GM19193 (cell line): ENCODE results near the gene MID2.

Experiments used
- POLR2A ChIP-seq: IDR thresholded peaks from 4 replicates; pipeline ENCODE4 v1.6.1; 2011; ENCODE audit not compliant: insufficient read depth, insufficient read length; ENCODE audit errors: extremely low read depth

The MID2 gene, protein sequence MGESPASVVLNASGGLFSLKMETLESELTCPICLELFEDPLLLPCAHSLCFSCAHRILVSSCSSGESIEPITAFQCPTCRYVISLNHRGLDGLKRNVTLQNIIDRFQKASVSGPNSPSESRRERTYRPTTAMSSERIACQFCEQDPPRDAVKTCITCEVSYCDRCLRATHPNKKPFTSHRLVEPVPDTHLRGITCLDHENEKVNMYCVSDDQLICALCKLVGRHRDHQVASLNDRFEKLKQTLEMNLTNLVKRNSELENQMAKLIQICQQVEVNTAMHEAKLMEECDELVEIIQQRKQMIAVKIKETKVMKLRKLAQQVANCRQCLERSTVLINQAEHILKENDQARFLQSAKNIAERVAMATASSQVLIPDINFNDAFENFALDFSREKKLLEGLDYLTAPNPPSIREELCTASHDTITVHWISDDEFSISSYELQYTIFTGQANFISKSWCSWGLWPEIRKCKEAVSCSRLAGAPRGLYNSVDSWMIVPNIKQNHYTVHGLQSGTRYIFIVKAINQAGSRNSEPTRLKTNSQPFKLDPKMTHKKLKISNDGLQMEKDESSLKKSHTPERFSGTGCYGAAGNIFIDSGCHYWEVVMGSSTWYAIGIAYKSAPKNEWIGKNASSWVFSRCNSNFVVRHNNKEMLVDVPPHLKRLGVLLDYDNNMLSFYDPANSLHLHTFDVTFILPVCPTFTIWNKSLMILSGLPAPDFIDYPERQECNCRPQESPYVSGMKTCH

DNA sequence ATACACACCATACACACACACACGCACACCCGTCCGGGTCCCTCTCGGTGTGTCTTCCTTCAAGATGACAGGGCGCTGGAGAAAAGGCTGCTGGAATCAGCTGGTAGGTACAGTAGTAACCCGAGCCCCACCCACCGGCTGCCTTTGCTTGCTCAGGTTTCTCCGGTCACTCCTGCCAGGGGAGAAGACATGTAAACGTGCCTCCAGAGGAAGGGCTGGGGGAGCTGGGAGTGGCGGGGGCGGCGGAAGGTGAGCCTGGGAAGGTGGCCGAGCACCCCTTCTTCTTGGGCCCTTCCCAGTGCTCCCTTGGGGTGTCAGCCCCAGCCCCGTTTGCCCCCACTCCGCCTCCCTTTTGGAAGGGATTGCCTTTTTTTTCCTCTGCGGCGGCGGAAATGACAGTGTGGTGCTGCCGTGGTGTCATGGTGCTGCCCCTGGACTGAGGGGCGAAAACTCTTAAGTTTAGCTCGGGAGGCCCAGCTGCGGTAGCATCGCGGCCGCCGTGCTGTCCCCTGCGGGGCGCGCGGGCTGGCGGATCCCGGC lies at the start of gene MID2:
Gene MID2 (plus strand): TSS at position 169 of the 540 bp plus-strand sequence. CDS start 561 bp downstream, outside the sequence.
- TF ChIP-seq POLR2A, result no peak

DNA sequence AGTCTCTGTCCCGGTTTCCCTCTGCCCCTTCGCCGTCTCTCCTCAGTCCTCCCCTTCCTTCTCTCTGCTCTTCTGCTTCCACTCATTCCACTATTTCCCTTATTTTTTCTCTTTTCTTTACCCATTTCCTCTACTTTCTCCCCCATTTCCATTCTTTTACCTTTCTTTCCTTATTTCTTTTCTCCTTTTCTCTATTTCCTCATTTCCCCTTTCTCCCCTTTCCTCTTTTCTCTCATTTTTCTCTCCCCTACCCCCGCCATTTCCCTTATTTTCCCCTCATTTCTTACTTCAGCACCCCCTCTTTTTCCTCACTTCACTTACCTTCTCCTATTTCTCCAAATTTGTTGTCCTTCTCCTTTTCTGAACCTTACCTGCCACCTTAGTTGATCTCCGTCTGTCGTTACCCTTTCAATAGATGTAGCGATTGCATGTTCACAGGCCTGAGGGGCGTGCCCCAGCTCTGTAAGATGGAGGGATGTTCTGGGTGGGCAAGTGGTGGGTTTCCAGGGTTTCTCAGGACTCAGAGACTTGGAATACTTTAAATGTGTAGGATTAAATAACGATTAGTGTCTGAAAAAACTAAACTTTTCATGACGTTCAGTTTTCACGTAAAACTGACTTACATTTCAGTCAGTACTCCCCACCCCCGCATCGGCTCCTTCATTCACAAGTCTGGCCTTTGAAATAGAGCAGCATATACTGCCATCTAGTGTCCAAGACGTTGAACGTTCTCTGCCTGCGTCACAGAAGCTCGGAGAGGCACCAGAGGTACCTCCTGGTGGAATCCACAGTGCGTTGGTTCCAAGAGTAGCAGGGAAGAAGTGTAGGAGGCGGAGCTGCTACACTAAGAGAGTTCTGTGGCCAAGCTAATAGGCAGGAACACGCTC lies 48.8 kb upstream of the MID2 start:
- no peak for TF ChIP-seq POLR2A

DNA sequence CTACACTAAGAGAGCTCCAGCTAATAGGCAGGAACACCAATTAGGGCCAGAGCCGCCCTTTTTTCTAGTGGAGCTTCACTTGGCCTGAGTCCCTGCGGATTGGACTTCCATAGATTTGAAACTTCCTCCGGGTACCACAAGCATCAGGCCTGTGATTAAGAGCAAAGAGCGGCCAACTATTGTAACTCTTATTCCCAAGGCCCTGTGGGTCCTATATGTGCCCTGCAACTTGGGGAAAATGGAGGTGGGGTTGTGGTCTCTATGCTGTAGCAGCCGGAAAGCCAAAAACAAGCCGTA lies 48.2 kb upstream of the MID2 start, which contains the start of gene NCBP2L:
Gene NCBP2L (plus strand): TSS at position 198 of the 297 bp plus-strand sequence. CDS start 16,488 bp downstream, outside the sequence.
- no peak for TF ChIP-seq POLR2A

DNA sequence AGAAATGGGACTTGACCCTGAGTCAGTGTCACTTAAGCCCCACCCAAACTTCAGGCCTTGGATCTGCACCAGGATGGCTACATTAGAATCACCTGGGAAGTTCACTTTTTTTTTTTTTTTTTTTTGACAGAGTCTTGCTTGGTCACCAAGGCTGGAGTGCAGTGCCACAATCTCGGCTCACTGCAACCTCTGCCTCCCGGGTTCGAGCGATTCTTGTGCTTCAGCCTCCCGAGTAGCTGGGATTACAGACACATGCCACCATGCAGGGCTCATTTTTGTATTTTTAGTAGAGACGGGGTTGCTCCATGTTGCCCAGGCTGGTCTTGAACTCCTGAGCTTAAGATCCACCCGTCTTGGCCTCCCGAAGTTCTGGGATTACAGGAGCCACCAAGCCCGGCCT lies 45.1 kb upstream of the MID2 start:
- no peak for TF ChIP-seq POLR2A

DNA sequence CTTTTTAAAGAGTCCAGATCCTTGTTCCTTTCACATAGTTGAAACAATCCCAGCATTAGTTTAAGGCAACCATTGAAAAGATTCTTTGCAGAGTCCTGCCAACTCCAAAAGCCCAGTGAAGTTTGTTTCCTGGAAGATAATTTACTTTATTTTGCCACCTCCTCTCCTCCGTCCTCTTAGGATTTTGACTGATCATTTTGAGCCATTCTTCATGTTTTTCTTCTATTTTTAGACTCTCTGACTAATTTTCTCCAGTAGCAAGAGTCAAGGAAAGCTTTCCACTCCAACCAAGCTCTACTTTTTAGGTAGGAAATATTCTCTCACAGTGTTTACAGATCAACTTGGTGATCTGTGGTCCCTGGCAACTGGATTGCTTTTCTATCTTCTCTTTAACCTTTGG lies 37.8 kb upstream of the MID2 start:
- TF ChIP-seq POLR2A, result no peak

DNA sequence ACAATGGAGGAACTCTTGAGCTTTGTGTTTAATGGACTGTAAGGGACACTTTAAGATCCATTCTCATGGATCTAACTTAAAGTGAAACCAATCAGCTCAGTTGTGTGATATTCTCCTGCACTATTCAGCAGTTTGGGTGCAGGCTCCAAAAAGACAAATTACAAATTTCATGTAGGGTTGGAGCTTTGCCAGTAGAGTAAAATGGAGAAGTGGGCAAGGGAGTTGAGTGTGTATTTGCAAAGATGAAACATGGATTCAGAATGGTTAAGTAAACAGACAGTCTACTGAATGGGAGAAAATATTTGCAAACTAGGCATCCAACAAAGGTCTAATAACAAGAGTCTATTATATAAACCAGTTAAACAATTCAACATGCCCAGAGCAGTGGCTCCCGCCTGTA lies 21.2 kb upstream of the MID2 start:
- no peak for TF ChIP-seq POLR2A

DNA sequence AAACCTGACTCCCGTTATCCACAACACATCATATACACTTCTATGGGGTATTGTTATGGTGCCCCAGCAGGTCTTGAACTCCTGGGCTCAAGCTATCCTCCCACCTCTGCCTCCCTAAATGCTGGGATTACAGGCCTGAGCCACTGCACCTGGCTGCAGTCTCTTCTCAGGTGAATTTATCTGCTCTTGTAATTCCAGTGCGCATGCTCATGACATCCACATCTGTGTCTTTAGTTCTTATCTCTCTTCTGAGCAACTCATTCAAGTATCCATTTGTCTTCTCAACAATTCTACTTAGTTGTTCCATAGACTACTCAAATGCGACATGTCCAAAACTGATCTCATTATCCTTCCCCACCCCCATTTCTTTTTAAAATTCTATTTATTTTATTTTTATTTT lies 20.5 kb upstream of the MID2 start:
- no peak for TF ChIP-seq POLR2A

DNA sequence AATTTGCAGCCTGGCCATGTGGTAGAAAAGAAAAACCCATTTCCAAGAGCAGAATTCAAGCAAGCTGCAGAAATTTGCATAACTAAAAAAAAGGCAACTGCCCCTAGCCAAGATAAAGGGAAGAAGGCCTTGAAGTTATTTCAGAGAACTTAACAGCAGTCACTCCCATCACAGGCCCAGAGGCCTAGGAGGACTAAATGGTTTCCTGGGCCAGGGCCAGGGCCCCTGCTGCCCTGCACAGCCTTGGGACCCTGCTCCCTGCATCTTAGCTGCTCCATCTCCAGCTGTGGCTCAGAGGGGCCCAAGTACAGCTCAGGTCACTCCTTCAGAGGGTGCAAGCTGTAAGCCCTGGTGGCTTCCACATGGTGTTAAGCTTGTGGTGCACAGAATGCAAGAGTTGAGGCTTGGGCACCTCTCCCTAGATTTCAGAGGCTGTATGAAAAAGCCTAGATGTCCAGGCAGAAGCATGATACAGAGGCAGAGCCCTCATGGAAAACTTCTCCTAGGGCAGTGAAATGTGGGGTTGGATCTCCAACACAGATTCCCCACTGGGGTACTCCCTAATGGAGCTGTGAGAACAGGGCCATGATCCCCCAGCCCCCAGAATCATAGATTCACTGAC lies 6.7 kb upstream of the MID2 start:
- no peak for TF ChIP-seq POLR2A

DNA sequence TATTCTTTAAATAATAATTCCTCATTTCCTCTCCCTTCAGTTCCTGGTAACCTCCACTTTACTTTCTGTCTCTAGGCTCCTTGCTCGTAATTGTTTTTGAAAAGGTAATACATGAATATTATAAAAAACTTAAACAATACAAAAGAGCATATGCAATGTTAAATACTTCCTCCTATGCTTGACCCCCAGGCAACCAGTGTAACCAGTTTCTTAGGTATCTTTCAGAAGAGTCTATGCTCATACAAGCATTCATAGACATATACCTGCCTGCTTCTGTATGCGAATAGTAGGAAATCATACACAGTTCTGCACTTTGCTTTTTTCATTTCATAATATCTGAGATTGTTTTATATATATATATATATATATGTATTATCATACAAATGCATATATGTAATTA lies 2.6 kb upstream of the MID2 start:
- no peak for TF ChIP-seq POLR2A

DNA sequence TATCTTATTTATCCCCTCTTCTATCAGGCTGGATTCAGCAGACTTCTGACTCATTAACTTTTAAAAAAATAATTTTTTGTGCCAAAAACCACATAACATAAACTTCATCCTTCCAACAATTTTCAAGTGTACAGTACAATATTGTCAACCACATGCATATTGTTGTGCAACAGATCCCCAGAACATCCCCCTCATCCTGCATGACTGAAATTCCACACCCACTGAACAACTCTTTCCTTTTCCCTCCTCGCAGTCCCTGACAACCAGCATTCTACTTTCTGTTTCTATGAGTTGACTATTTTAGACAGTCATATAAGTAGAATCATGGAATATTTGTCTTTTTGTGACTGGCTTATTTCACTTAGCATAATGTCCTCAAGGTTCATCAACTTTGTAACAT lies 2.2 kb upstream of the MID2 start:
- TF ChIP-seq POLR2A, result no peak

DNA sequence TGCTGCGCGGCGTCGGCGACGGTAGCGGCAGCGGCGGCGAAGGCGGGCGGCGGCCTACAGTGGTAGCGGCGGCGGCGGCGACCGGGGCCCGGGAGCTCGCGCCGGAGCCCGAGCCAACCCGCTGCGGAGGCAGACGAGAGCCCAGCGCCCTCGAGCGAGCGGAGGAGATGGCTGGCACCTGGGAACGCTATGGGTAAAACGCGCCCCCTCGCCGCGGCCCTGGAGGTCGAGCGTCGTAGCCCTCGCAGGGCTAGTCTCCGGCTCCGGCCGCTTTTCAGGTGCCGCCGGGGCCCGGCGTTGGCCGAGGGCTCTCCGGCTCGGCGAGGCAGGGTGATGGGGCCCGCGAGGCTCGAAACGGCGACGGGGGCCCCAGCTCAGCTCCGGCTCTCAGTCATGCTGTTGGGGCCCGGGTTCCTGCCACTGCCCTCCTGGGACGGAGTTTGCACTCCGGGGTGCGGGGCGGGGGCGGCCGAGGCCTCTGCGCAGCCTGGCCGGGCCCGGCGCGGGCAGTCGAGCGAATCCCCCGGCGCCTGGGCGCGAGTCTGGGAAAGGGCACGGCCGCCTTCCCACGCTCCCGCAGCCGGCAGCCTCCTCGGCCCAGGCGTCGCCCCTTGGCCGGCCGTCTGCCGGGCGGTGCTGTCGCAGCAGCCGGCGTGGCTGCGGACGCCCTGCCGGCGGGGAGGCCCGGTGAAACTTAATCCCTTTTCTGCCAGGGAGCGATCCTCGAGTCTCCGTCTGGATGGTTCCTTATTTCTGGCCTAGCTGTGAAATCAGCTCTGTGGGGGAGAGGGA lies 768 bp downstream of the MID2 start:
- no peak for TF ChIP-seq POLR2A

DNA sequence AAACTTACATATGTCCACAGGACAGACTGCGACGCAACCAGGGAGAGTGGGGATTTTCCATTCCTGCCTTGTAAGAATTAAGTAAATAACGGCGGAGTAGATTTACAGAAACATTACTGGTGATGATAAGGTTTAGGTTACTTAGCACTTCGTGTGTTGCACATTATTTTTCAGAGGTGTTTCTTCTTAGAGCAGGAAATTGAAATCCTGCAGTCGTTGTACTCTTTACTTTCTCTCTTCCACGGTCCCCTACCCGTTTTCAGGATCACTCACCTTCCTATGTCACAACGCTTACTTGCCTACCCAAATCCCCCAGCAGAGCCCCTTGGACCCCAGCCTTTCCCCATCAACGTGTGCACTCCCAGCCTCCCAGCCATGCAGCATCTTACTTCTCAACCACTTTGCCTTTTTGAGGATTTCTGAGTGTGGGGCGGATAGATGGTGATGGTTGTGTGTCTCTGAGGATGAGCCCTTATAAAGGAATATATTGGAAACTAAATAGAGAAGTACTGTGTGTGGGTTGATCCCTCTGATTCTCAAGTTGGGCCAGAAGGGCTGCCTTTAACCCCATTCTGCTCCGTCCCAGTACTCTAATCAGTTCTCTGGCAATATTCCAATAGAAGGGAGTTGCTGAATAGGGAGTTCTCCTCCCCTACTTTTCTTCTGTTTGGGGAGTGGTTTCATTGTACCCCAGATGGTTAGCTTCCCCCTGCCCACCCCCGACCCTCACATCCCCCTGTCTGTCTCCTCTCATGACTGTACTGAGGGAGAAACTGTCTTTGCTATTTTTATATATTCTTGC lies 1.6 kb downstream of the MID2 start:
- no peak for TF ChIP-seq POLR2A

DNA sequence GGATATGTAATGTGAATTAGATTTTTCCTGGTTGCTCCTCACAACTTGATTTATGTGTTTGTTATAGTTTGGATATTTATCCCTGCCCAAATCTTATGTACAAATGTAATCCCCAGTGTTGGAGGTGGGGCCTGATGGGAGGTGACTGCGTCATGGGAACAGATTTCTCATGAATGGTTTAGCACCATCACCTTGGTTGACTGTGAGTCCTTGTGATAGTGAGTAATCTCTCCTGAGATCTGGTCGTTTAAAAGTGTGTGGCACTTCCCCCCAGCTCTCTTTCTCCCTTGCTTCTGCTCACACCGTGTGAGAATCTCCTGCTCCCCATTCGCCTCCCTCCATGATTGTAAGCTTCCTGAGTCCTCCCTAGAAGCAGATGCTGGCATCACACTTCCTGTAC lies 2.2 kb downstream of the MID2 start:
- TF ChIP-seq POLR2A, result no peak

DNA sequence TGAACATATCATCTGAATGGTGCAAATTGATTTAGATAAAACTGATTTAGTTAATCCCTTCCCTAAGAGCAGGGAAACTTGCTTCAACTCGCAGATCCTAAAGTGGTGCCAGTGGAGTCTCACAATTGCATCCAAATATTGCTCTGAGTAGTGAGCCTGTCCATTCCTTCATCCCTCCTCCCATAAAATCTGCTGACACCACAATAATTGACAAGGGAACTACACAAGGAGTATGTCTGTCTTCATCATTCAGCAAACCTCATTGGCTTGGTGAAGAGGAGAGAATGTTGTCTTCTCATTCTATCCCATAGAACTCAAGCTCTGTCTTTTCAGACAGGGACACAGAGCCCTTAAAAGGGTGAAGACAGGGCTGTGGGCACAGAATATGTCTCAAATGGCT lies 4.2 kb downstream of the MID2 start:
- no peak for TF ChIP-seq POLR2A
